ENCODE measurements around the gene XPR1.

GRCh38 chr1:180745098-180745497 is 113.3 kb downstream of the XPR1 start:
- TF ChIP-seq TEAD4 (IDR thresholded peaks at IDR 0.05; ENCODE audit: low read depth, low read length) (no peak), ZNF274 (IDR thresholded peaks at IDR 0.05; ENCODE audit: borderline replicate concordance, extremely low read depth, low read length) (no peak), CTCF (IDR thresholded peaks at IDR 0.05; ENCODE audit: control extremely low read depth in 1 of 3, insufficient read depth in 1 of 3, low read depth in 1 of 3, low read length in 3 of 3) (no peak), POLR2AphosphoS5 (IDR thresholded peaks at IDR 0.05; ENCODE audit: low read depth, low read length) (no peak), MAFK (IDR thresholded peaks at IDR 0.05; ENCODE audit: low read depth, low read length) (no peak), CREB1 (IDR thresholded peaks at IDR 0.05) (no peak)

Data from H1 (cell line).